ENCODE data around the gene KRTAP2-1.
"Not testable (repeated sequence)": the region's sequence is repeated elsewhere in the genome, so short reads cannot be mapped to it uniquely, and the experiment has no call there.

Gene KRTAP2-1

GRCh38 chr17:41057547-41057946 is 10.4 kb upstream of the KRTAP2-1 start:
- DNase-seq (ENCODE audit: low spot score), result no peak

DNA sequence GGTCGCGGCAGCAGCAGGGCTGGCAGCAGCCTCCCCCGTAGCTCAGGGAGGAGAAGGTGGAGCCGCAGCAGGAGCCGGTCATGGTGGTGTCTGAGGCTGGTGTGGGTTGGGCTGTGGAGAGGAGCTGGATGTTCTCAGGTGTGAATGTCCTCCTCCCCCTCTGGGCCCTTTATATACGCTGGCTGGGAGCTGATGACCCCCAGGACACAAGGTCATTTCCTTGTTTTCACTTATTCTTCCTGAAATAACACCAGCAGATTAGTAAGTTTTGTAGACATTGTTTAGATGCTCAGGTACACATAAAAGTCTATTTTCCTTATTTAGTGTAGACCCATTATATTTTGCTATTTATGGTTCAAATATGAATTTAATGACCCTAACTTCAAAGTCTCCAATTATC is 8.0 kb upstream of the KRTAP2-1 start, which contains the start of gene KRTAP2-2:
Gene KRTAP2-2 (minus strand): TSS at position 101 of the 400 bp plus-strand sequence. CDS start 19 bp downstream, at position 82.
- not testable (repeated sequence) for DNase-seq (ENCODE audit: low spot score)

GRCh38 chr17:41054556-41054955 is 7.4 kb upstream of the KRTAP2-1 start:
- DNase-seq (ENCODE audit: low spot score), result not testable (repeated sequence)

DNA sequence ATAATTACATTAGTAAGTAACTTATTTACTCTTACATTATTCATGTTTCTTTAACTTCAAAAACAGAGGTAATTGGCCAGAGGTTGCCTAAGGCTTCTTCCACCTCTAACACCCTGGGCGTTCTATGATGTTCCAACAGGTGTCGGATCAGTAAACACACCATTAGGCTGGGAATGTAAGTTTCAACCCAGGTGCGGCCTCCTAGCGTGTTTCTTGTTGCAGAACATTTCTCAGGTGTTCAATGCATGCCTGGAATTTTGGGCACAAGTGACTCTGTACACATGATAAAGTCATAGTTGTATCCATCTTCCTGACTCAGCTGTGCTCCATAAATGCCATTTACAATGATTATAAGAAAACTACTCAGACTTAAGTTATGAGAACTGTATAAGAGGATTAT is 6.9 kb upstream of the KRTAP2-1 start:
- no peak for DNase-seq (ENCODE audit: low spot score)

DNA sequence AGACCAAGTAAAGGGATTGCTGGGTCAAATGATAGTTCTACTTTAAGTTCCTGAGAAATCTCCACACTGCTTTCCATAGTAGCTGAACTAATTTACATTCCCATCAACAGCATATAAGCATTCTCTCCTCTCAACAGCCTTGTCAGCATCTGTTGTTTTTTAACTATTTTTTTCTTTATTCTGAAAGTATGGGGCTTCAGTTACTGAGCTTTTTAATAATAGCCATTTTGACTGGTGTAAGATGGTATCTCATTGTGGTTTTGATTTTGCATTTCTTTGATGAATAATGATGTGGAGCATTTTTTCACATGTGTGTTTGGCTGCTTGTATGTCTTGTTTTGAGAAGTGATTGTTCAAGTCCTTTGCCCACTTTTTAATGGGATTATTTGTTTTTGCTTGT is 5.5 kb upstream of the KRTAP2-1 start:
- DNase-seq (ENCODE audit: low spot score), result no peak

GRCh38 chr17:41049110-41049509 is 2.0 kb upstream of the KRTAP2-1 start:
- DNase-seq (ENCODE audit: low spot score), result no peak

DNA sequence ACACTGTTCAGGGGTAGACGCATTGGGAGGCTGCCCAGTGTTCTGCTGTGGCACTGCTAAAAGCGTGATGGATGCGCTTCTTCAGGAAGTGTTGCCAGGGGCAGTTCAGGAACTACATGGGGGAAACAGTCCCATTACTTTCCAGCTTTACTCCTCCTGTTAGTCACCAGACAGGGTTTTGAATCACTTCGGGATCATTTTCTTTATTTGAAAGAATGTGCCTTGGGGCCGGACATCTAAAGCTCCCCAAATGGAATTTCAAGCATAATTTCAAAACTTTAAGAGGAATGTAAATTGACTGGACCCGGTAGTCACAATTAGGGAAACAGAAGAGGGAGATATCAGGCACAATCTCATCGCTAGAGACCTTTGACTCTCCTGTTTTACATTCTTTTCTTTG is 1.3 kb upstream of the KRTAP2-1 start:
- no peak for DNase-seq (ENCODE audit: low spot score)

GRCh38 chr17:41042953-41043352 is 4.2 kb downstream of the KRTAP2-1 start:
- DNase-seq (ENCODE audit: low spot score), result no peak

DNA sequence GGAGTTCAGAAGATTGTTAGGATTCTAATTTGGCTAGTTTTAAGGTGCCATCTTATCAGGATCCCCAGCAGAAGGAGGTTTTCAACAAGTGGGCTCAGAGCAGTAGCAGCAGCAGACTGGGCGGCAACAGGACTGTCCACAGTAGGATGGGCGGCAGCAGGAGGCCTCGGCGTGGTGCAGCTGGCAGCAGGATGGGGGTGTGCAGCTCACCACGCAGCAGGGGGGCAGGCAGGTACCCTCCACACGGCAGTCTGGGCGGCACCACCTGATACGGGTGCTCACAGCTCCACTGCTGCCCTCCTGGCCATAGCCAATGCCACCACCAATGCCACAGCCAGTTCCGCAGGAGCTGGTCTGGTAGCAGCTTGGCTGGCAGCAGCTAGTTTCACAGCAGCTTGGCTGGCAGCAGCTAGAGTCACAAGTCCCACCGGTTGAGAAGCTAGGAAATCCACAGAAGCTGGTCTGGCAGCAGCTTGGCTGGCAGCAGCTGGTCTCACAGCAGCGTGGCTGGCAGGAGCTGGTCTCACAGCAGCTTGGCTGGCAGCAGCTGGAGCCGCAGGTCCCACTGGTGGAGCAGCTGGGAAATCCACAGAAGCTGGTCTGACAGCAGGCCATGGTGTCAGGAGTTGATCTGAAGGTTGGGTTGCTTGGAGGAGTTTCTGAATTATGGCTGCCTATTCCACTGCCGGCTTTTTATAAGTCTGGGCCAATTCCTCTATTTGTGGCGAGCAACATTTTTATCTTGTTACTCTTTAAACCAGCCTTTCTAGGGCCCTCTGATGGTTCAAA is 6.1 kb downstream of the KRTAP2-1 start, which contains the start of gene KRTAP1-1:
Gene KRTAP1-1 (minus strand): TSS at position 668 of the 789 bp plus-strand sequence. CDS start 53 bp downstream, at position 615.
- DNase-seq (ENCODE audit: low spot score), result not testable (repeated sequence)

- DNase-seq (ENCODE audit: low spot score), result no peak
Measured at GRCh38 chr17:41037853-41038350, 9.2 kb downstream of the KRTAP2-1 start.

DNA sequence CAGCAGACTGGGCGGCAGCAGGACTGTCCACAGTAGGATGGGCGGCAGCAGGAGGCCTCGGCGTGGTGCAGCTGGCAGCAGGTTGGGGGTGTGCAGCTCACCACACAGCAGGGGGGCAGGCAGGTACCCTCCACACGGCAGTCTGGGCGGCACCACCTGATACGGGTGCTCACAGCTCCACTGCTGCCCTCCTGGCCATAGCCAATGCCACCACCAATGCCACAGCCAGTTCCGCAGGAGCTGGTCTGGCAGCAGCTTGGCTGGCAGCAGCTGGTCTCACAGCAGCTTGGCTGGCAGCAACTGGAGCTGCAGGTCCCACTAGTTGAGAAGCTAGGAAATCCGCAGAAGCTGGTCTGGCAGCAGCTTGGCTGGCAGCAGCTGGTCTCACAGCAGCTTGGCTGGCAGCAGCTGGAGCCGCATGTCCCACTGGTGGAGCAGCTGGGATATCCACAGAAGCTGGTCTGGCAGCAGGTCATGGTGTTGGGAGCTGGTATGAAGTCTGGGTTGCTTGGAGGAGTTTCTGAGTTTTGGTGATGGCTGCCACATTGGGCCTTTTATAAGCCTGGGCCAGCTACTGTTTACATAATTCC is 12.7 kb downstream of the KRTAP2-1 start, which contains the start of gene KRTAP1-3:
Gene KRTAP1-3 (minus strand): TSS at position 529 of the 590 bp plus-strand sequence. CDS start 53 bp downstream, at position 476.
- DNase-seq (ENCODE audit: low spot score), result not testable (repeated sequence)

DNA sequence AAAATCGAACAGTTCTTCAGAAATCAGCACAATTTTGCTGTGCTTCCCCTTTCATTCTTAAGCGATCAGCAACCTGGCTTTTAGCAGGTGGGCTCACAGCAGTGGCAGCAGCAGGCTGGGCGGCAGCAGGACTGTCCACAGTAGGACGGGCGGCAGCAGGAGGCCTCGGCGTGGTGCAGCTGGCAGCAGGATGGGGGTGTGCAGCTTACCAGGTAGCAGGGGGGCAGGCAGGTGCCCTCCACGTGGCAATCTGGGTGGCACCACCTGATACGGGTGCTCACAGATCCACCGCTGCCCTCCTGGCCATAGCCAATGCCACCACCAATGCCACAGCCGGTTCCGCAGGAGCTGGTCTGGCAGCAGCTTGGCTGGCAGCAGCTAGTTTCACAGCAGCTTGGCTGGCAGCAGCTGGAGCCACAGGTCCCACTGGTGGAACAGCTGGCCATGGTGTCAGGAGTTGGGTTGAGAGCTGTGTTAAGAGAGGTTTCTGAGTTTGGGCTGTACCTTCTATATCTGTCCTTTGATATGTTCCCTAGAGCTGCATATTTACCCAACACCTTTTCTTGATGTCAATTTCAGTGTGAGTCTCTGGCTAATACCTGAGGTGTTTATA is 17.4 kb downstream of the KRTAP2-1 start, which contains the start of gene KRTAP1-4:
Gene KRTAP1-4 (minus strand): TSS at position 563 of the 613 bp plus-strand sequence. CDS start 117 bp downstream, at position 446.
- no peak for DNase-seq (ENCODE audit: low spot score)

GRCh38 chr17:41026715-41027471 is 20.2 kb downstream of the KRTAP2-1 start, which contains the start of gene KRTAP1-5:
KRTAP1-5 (minus strand) TSS chr17:41027208; CDS start chr17:41027155, 53 bp downstream.
- DNase-seq (ENCODE audit: low spot score), result no peak

DNA sequence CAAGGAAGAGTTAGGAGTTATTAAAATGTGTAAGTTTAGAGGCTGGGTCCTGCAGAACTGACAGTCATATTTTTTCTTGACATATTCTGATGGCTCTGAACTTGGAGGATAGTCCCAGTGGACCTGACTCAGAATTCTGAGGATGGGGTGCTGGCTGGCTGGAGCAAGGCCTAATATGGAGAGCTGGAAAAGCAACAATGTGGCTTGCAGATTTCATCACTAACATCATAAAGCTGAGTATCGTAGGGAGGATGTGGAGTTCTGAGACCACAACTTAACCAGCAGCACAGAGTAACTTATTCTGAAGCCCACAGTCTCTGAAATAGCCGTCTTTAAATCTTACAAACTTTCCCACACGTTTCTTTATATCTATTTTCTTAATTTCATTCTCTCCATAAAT is 22.4 kb downstream of the KRTAP2-1 start:
- no peak for DNase-seq (ENCODE audit: low spot score)

DNA sequence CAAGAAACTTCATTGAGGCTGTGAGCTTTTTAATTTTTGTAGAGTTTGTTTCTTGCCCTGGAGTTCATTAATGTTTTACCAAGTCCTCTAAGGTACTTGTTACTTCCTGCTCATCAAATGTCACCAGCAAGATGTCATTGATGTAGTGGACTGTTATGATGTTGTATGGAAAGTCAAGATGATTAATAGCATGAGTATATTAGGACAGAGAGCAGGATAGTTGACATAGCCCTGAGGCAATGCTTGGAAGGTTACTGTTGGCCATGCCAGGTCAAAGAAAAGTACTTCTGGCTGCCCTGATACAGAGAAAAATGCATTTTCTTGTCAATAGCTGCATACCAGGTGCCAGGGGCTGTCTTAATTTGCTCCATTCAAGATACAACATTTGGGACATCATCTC is 26.8 kb downstream of the KRTAP2-1 start:
- DNase-seq (ENCODE audit: low spot score), result no peak

DNA sequence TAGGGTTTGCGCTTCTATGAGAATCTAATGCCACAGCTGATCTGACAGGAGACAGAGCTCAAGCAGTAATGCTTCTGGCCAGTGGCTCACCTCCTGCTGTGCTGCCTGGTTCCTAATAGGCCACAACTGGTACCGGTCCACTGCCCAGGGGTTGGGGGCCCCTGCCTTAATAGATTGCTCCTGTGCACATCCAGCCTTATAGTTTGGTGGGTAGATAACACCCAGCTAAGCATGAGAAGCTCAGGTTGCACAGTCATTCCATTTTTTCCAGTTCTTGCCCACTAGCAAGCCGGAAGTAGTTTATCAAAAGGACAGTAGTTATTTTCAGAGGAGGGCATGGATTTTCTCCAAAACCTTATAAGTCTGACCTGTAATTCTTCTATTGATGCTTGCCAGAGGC is 27.7 kb downstream of the KRTAP2-1 start:
- no peak for DNase-seq (ENCODE audit: low spot score)

DNA sequence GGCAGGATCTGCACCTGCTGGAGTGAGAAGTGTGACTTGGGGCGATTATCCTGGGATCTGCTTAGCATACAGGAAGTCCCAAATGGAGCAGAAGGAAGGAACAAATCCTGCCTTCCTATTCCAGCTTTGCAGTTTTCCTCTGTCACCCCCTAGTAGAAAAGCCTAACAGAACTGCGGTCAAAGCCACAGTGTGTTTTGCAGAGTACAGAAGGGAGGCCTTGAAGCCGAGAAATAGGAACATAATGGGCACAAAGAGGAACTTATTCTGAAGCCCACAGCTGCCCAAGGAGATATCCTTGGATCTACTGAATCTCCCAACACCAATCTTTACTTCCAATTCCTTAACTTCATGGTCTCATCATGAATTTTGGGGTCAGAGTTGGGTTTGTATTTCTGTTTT is 28.6 kb downstream of the KRTAP2-1 start:
- no peak for DNase-seq (ENCODE audit: low spot score)

DNA sequence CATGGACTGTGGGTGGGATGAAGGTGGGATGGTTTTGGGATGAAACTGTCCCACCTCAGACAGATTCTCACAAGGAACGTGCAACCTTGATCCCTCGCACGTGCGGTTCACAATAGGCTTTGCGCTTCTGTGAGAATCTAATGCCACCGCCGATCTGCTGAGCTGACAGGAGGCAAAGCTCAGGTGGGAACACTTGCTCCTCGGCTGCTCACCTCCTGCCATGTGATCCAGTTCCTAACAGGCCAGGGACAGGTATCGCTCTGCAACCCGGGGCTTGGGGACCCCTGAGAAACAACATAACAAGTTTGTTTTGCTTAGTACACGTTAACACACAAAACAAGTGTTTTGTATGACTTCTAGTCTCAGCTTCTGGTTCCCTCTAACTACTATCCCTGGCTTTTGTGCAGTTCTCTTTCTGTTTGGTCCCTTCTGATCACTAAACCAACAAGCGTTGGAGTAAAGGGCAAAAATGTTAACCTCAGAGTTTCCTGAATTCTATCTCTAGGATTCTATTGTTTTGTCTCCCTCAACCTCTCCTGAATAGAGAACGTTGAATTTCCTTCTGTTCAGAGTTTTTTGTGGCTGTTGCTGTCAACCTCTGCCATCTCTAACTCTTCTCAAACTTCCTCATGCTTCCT is 30.4 kb downstream of the KRTAP2-1 start:
- no peak for DNase-seq (ENCODE audit: low spot score)

DNA sequence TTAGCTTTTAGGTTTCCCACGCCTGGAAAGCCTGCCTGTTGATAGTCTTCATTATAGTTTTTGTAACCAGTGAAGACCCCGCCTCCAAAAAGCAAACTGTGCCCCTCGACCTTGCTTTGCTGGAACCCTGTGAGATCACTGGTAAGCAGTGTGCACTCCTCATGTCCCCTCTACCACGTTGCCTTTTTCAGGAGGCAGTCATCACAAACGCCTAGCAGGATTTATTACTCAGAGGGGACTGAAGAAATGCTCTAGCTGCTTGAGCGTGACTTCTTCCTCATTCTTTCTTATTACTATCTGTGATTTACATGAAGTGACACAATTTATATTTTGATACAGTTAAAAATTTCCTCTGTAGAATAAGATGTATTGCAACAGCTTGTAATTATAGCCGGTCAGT is 31.7 kb downstream of the KRTAP2-1 start:
- no peak for DNase-seq (ENCODE audit: low spot score)

DNA sequence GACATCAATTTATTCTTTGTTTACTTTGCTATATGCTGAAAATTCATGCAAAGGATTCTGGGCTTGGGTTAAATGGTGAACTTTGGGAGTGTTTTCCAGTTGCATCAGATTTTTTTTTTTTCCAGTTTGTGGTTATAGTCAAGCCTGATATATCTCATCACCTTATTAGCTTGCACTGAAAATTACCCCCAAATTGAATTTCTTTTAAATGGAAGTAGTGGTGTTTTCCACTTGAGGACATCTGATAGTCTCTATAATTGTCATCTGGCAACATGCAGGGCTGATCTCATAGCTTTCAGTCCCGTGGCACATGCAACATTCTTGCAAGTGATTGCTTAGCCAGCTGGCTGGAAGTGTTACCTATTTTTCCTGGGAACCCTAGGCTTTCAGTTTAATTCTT is 33.5 kb downstream of the KRTAP2-1 start:
- DNase-seq (ENCODE audit: low spot score), result no peak

- no peak for DNase-seq (ENCODE audit: low spot score)
Measured at GRCh38 chr17:41013181-41013580, 33.9 kb downstream of the KRTAP2-1 start.

All from germinal center (tissue), 1 donor.